ENCODE results near the gene MAPT. TPM values are rescaled to one million over a fixed set of nuclear protein-coding genes. Genes with fewer than 3 reads are reported as not detected.

MAPT gene
- total and polyA plus RNA-seq, 2 of the 13 experiments (the other 11 are each of a cell fraction or from before 2014, with no cell fraction given), result 2.1 to 2.8 TPM

DNA sequence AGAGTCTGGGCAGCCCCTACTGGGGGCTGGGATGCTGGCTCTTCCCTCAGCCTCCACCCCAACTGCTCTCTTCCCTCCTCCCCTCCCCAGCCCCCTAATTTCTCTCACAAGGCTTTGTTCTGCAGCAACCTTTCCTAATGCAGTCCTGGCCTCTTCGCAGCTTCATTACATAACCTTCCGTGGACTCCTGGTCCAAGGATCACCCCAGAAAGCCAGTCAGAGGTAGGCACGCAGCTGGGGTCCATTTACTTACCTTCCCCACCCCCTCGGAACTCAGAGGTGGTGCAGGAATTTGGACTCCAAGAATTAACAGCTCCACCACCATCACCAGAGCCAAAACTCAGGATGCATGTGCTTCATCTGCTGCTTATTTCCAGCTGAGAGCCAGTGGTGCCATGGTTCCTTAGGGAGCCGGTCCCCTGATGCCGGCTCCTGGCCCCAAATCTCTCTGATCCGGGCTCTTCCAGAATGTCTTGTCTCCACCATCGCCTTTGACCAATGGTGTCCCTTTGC lies 40.9 kb downstream of the MAPT start:
- H3K79me2 ChIP-seq (ENCODE audit: insufficient read depth, low read length), result peaks cover 24% of the 10 kb centered on the region
- peak overlapping the region; percentile 71 for H3K9ac ChIP-seq (ENCODE audit: insufficient read depth, low read depth, low read length)
- in situ Hi-C loops (cut with HindIII; ENCODE audit: extremely low pct_ligation_motif_present, low pct_unique_long_range_greater_than_20kb) (loop anchor here (10.0 kb wide), 1 partner anchor 60 kb away; no protein-coding TSS in a partner anchor), intact Hi-C loops (cut with micrococcal nuclease; ENCODE audit: unreplicated experiment) (no loop called here)
- peak overlapping the region; percentile 64 to 72 (median 67) for H3K4me3 ChIP-seq (replicated peaks in 1 of 3; ENCODE audit: insufficient read depth in 1 of 3, low read depth in 2 of 3, low read length in 3 of 3)
- ChIA-PET POLR2A (interaction anchor here (0.8 to 4.8 kb wide), 8 partner anchors 9 to 78 kb away, joined by 3 to 61 read pairs (median 6); no protein-coding TSS in a partner anchor), CTCF (ENCODE audit: low intra/inter-chr PET ratio, low total read pairs) (interaction anchor here (1.3 kb wide), 1 partner anchor 14 kb away, joined by 9 read pairs; no protein-coding TSS in a partner anchor)
- peak overlapping the region; percentile 92 for H3K27ac ChIP-seq (ENCODE audit: extremely low read length, insufficient read depth, low read length)
- FAIRE-seq (peak; percentile 59), DNase-seq (ENCODE audit: low spot score) (peak; percentile 53), ATAC-seq (peak; percentile 60)
- TSS peak; percentile 70 for BruUV-seq (replicated peaks)
- H3K4me1 ChIP-seq (ENCODE audit: insufficient read depth, low read length), result peaks cover 65% of the 10 kb centered on the region
- WGBS (ENCODE audit: low lambda C conversion rate), result 3% methylated on average over 8 of the region's 8 CpGs
- 0 out of 5 replicates have a peak, but pooled peaks cover 0 to 4% of the 10 kb centered on the region in 2 experiments for H3K36me3 ChIP-seq (replicated peaks in 1 of 2; ENCODE audit: control insufficient read depth in 1 of 2, insufficient read depth in 2 of 2, low read length in 2 of 2)
- H3K27me3 ChIP-seq (ENCODE audit: control insufficient read depth in 1 of 2, insufficient read depth in 2 of 2, low read length in 2 of 2), result no peaks in the 10 kb centered on the region; a peak in 1 of 5 replicates
- no peaks in the 10 kb centered on the region for H3K9me3 ChIP-seq (ENCODE audit: low read length)
- H3K4me2 ChIP-seq (ENCODE audit: low read depth, low read length), result peak overlapping the region; percentile 88
- peak overlapping the region; percentile 31 for H2AFZ ChIP-seq (ENCODE audit: low read length)
- no peaks in the 10 kb centered on the region for H4K20me1 ChIP-seq (ENCODE audit: insufficient read depth, low read length)
- no peak for TF ChIP-seq STAT5B (CRISPR knock-in tag; IDR thresholded peaks at IDR 0.05)
- no peak for TF ChIP-seq TBP (CRISPR knock-in tag; IDR thresholded peaks at IDR 0.05)
- TF ChIP-seq, protein P1, sequence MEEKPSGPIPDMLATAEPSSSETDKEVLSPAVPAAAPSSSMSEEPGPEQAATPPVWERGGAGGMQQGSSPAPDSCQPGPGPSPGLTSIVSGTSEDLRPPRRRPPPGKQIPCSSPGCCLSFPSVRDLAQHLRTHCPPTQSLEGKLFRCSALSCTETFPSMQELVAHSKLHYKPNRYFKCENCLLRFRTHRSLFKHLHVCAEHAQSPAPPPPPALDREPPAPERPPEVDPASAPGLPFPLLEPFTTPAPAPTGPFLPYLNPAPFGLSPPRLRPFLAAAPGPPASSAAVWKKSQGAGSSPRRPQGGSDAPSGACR (CRISPR knock-in tag; IDR thresholded peaks at IDR 0.05), result no peak
- no peak for TF ChIP-seq ZFP37 (CRISPR knock-in tag; IDR thresholded peaks at IDR 0.05; ENCODE audit: borderline replicate concordance)
- TF ChIP-seq ZSCAN21 (CRISPR knock-in tag; IDR thresholded peaks at IDR 0.05; ENCODE audit: borderline replicate concordance), result no peak
- TF ChIP-seq CENPX (CRISPR knock-in tag; IDR thresholded peaks at IDR 0.05), result no peak
- peak; percentile 42; the same call in 1 of the 2 replicates for TF ChIP-seq ZNF687 (CRISPR knock-in tag; IDR thresholded peaks at IDR 0.05)
- no peak for TF ChIP-seq TARDBP (CRISPR knock-in tag; IDR thresholded peaks at IDR 0.05)
- peak; percentile 7; the same call in 1 of the 2 replicates for TF ChIP-seq CCDC6 (CRISPR knock-in tag; IDR thresholded peaks at IDR 0.05)
- 0 out of 2 replicates have a peak, but pooled peaks have one; percentile 19 for TF ChIP-seq RBFOX2 (IDR thresholded peaks at IDR 0.05; ENCODE audit: low read depth, low read length)
- no peak for TF ChIP-seq ZNF652 (CRISPR knock-in tag; IDR thresholded peaks at IDR 0.05; ENCODE audit: borderline replicate concordance, low read depth)
- TF ChIP-seq MED13 (CRISPR knock-in tag; IDR thresholded peaks at IDR 0.05), result no peak
- TF ChIP-seq ZNF274 (CRISPR knock-in tag; IDR thresholded peaks at IDR 0.05), result no peak
- no peak for TF ChIP-seq ZFY (CRISPR knock-in tag; IDR thresholded peaks at IDR 0.05)
- TF ChIP-seq FOXP1 (IDR thresholded peaks at IDR 0.05), result no peak
- no peak for TF ChIP-seq FOXP1 (CRISPR knock-in tag; IDR thresholded peaks at IDR 0.05)
- no peak for TF ChIP-seq NBN (conservative IDR thresholded peaks at IDR 0.05)
- TF ChIP-seq PHF5A (CRISPR knock-in tag; IDR thresholded peaks at IDR 0.05; ENCODE audit: low read depth, unreplicated experiment), result no peak
- 0 out of 2 replicates have a peak, but pooled peaks have one; percentile 30 for TF ChIP-seq FOXA3 (CRISPR knock-in tag; IDR thresholded peaks at IDR 0.05)
- TF ChIP-seq, protein P2, sequence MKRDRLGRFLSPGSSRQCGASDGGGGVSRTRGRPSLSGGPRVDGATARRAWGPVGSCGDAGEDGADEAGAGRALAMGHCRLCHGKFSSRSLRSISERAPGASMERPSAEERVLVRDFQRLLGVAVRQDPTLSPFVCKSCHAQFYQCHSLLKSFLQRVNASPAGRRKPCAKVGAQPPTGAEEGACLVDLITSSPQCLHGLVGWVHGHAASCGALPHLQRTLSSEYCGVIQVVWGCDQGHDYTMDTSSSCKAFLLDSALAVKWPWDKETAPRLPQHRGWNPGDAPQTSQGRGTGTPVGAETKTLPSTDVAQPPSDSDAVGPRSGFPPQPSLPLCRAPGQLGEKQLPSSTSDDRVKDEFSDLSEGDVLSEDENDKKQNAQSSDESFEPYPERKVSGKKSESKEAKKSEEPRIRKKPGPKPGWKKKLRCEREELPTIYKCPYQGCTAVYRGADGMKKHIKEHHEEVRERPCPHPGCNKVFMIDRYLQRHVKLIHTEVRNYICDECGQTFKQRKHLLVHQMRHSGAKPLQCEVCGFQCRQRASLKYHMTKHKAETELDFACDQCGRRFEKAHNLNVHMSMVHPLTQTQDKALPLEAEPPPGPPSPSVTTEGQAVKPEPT (CRISPR knock-in tag; IDR thresholded peaks at IDR 0.05; ENCODE audit: low read depth), result 0 out of 2 replicates have a peak, but pooled peaks have one; percentile 12
- TF ChIP-seq ZNF451 (CRISPR knock-in tag; IDR thresholded peaks at IDR 0.05), result 0 out of 2 replicates have a peak, but pooled peaks have one; percentile 1

Data from HepG2 (cell line).